H1 (cell line): ENCODE data around the gene NCKAP1. TPM values are rescaled to one million over a fixed set of nuclear protein-coding genes. Genes with fewer than 3 reads are reported as not detected.

Experiments
- CTCF ChIA-PET: fragments of 300-600 bp; sonication (Branson Sonifier 250); formaldehyde crosslinking; loops from one replicate; lab custom pipeline; 2021; ENCODE audit not compliant: partially characterized antibody; lab: Charles Lee
- POLR2A ChIA-PET: fragments of 300-600 bp; sonication (Branson Sonifier 250); formaldehyde crosslinking; loops from one replicate; lab custom pipeline; 2021; ENCODE audit warnings: inconsistent platforms; ENCODE audit not compliant: partially characterized antibody; lab: Charles Lee
- DNase-seq, 2 experiments: peaks; one replicate each; pipeline versions ENCODE4 v3.0.0 to v3.0.0-alpha.2; 2010 to 2022; ENCODE audit warnings: low spot score in 2 of 2, low read depth in 1 of 2, mixed read lengths in 1 of 2
- FAIRE-seq: peaks from 2 replicates; lab custom pipeline; 2011; peaks lifted over from hg19 to GRCh38; lab: Jason Lieb, UNC
- H2AFZ ChIP-seq: 2 replicates; pipeline ENCODE4 v1.8.1; 2012; ENCODE audit warnings: low read length, inconsistent platforms
- H2AK5ac ChIP-seq: 2 replicates; pipeline ENCODE4 v1.6.1; 2013; ENCODE audit warnings: low read depth, low read length
- H2BK120ac ChIP-seq: replicated peaks from 2 replicates; pipeline ENCODE3; 2013; ENCODE audit warnings: low read depth, low read length, inconsistent platforms
- H2BK12ac ChIP-seq: 2 replicates; pipeline ENCODE4 v1.6.1; 2013; ENCODE audit warnings: low read depth, low read length
- H2BK15ac ChIP-seq: 2 replicates; pipeline ENCODE4 v1.6.1; 2013; ENCODE audit warnings: low read length
- H2BK20ac ChIP-seq: 2 replicates; pipeline ENCODE4 v1.6.1; 2013; ENCODE audit warnings: low read length
- H2BK5ac ChIP-seq: 2 replicates; pipeline ENCODE4 v1.6.1; 2013; ENCODE audit warnings: low read depth, low read length
- H3K14ac ChIP-seq: 2 replicates; pipeline ENCODE4 v1.6.1; 2013; ENCODE audit warnings: inconsistent platforms; ENCODE audit not compliant: insufficient read length
- H3K18ac ChIP-seq: 2 replicates; pipeline ENCODE4 v1.6.1; 2013; ENCODE audit warnings: low read length; ENCODE audit errors: extremely low read depth
- H3K23ac ChIP-seq: 2 replicates; pipeline ENCODE4 v1.6.1; 2013; ENCODE audit warnings: inconsistent platforms; ENCODE audit not compliant: insufficient read length
- H3K23me2 ChIP-seq: 2 replicates; pipeline ENCODE4 v1.6.1; 2013; ENCODE audit warnings: low read depth, low read length
- H3K27ac ChIP-seq: 2 replicates; pipeline ENCODE4 v1.6.1; 2011; ENCODE audit warnings: low read depth, low read length, inconsistent platforms
- H3K27me3 ChIP-seq, 4 experiments: replicated peaks in 1 of 4; 1 replicate in 1 of 4; 2 replicates in 3 of 4; pipeline versions ENCODE4 v1.6.1 to v1.8.1; 2011 to 2013; ENCODE audit warnings: low read length in 3 of 4, mild to moderate bottlenecking in 3 of 4, inconsistent platforms in 2 of 4, mixed read lengths in 2 of 4, moderate library complexity in 1 of 4; ENCODE audit not compliant: control insufficient read depth in 3 of 4, insufficient read depth in 3 of 4; ENCODE audit errors: extremely low read depth in 1 of 4
- H3K36me3 ChIP-seq, 4 experiments: 2 replicates each; pipeline versions ENCODE4 v1.6.1 to v1.8.1; 2011 to 2013; ENCODE audit warnings: mild to moderate bottlenecking in 4 of 4, low read length in 3 of 4, moderate library complexity in 2 of 4, control low read depth in 1 of 4, inconsistent platforms in 1 of 4; ENCODE audit not compliant: insufficient read depth in 4 of 4, control insufficient read depth in 2 of 4
- H3K4ac ChIP-seq: replicated peaks from 2 replicates; pipeline ENCODE3; 2013; ENCODE audit warnings: low read length, low read depth, mixed read lengths, inconsistent platforms; ENCODE audit not compliant: insufficient read length
- H3K4me1 ChIP-seq, 4 experiments: replicated peaks in 1 of 4; 1 replicate in 1 of 4; 2 replicates in 3 of 4; pipeline versions ENCODE4 v1.6.1 to v1.8.1; 2011 to 2013; ENCODE audit warnings: low read length in 3 of 4, inconsistent platforms in 2 of 4, mixed read lengths in 1 of 4; ENCODE audit not compliant: insufficient read depth in 4 of 4, control insufficient read depth in 3 of 4
- H3K4me2 ChIP-seq, 2 experiments: 2 replicates each; pipeline versions ENCODE4 v1.6.1 to v1.8.1; 2011 to 2013; ENCODE audit warnings: low read depth in 2 of 2, low read length in 2 of 2, control low read depth in 1 of 2, inconsistent platforms in 1 of 2, mild to moderate bottlenecking in 1 of 2; ENCODE audit not compliant: insufficient read depth in 1 of 2
- H3K4me3 ChIP-seq, 4 experiments: fragments of 200-600, 300-600 bp in 1 of 4; sonication (generic), shearing (Covaris generic), sonication (Bioruptor Twin) in 1 of 4; 2 replicates each; pipeline versions ENCODE4 v1.5.1 to v1.8.1; 2011 to 2016; ENCODE audit warnings: low read length in 4 of 4, low read depth in 3 of 4, control low read depth in 2 of 4, inconsistent platforms in 2 of 4, mild to moderate bottlenecking in 2 of 4, mixed read lengths in 1 of 4, moderate library complexity in 1 of 4; ENCODE audit not compliant: insufficient read depth in 2 of 4; ENCODE audit errors: extremely low read depth in 1 of 4
- H3K56ac ChIP-seq: replicated peaks from 2 replicates; pipeline ENCODE3; 2013; ENCODE audit warnings: low read depth, mild to moderate bottlenecking, mixed read lengths, low read length, inconsistent platforms; ENCODE audit not compliant: insufficient read length
- H3K79me1 ChIP-seq: 2 replicates; pipeline ENCODE4 v1.6.1; 2013; ENCODE audit warnings: low read depth, low read length, control low read depth
- H3K79me2 ChIP-seq, 2 experiments: 2 replicates each; pipeline versions ENCODE4 v1.6.1 to v1.8.1; 2012 to 2013; ENCODE audit warnings: low read length in 2 of 2, mild to moderate bottlenecking in 2 of 2, inconsistent platforms in 1 of 2; ENCODE audit not compliant: insufficient read depth in 2 of 2, control insufficient read depth in 1 of 2
- H3K9ac ChIP-seq, 4 experiments: replicated peaks in 1 of 4; 1 replicate in 1 of 4; 2 replicates in 3 of 4; pipeline versions ENCODE4 v1.6.1 to v1.8.1; 2011 to 2013; ENCODE audit warnings: low read depth in 3 of 4, low read length in 3 of 4, control low read depth in 2 of 4, mild to moderate bottlenecking in 2 of 4, moderate library complexity in 2 of 4, inconsistent platforms in 1 of 4; ENCODE audit errors: extremely low read depth in 1 of 4
- H3K9me3 ChIP-seq, 2 experiments: 2 replicates each; pipeline versions ENCODE4 v1.6.1 to v1.8.1; 2012 to 2013; ENCODE audit warnings: mild to moderate bottlenecking in 2 of 2, moderate library complexity in 2 of 2, control low read depth in 1 of 2, inconsistent platforms in 1 of 2, low read depth in 1 of 2, low read length in 1 of 2, mixed read lengths in 1 of 2; ENCODE audit not compliant: insufficient read depth in 2 of 2
- H4K20me1 ChIP-seq, 2 experiments: replicated peaks in 1 of 2; 2 replicates each; pipeline versions ENCODE3 to v1.8.1; 2011 to 2013; ENCODE audit warnings: inconsistent platforms in 2 of 2, low read length in 2 of 2, mild to moderate bottlenecking in 1 of 2; ENCODE audit not compliant: insufficient read depth in 2 of 2, control insufficient read depth in 1 of 2
- H4K5ac ChIP-seq: 2 replicates; pipeline ENCODE4 v1.6.1; 2013; ENCODE audit warnings: low read length, low read depth, mixed read lengths, inconsistent platforms; ENCODE audit not compliant: insufficient read length
- H4K8ac ChIP-seq: 2 replicates; pipeline ENCODE4 v1.8.0; 2013; ENCODE audit warnings: mild to moderate bottlenecking, moderate library complexity, low read length, inconsistent platforms; ENCODE audit not compliant: insufficient read depth; ENCODE audit errors: extremely low read depth
- H4K91ac ChIP-seq: replicated peaks from 2 replicates; pipeline ENCODE3; 2013; ENCODE audit warnings: low read length, mixed read lengths, inconsistent platforms; ENCODE audit not compliant: insufficient read length
- KDM4A ChIP-seq: IDR thresholded peaks from one replicate; pipeline ENCODE4 v1.7.1; 2012; ENCODE audit warnings: low read depth, mild to moderate bottlenecking, moderate library complexity, low read length, inconsistent platforms; ENCODE audit not compliant: severe bottlenecking
- SIX5 ChIP-seq: IDR thresholded peaks from 2 replicates; pipeline ENCODE4 v1.6.1; 2011; ENCODE audit warnings: mild to moderate bottlenecking, low read depth, low read length
- SP4 ChIP-seq: IDR thresholded peaks from 2 replicates; pipeline ENCODE4 v1.6.1; 2012; ENCODE audit warnings: low read length, inconsistent platforms
- TBP ChIP-seq: IDR thresholded peaks from 2 replicates; pipeline ENCODE4 v1.6.1; 2011; ENCODE audit warnings: low read depth, low read length, improper control_type of control experiment
- WGBS, 2 experiments: shearing (Covaris generic) in 1 of 2; methylation state at CpG; one replicate each; pipeline versions ENCODE4 v1.1.6 to v1.1.7; 2013 to 2015; ENCODE audit warnings: low lambda C conversion rate in 2 of 2, mixed read lengths in 2 of 2, inconsistent platforms in 1 of 2, low coverage in 1 of 2, missing lambda C conversion rate in 1 of 2; ENCODE audit not compliant: insufficient replicate concordance in 2 of 2, insufficient coverage in 1 of 2, insufficient read length in 1 of 2; ENCODE audit errors: extremely low coverage in 1 of 2, missing lambda C conversion rate in 1 of 2; 5-methylcytosine and 5-hydroxymethylcytosine counted together
- polyA plus RNA-seq, 7 experiments: library from polyadenylated mRNA; depleted of rRNA in 3 of 7; stranded (reverse) in 5 of 7; unstranded in 2 of 7; fragments of >200 nt in 5 of 7; fragments of 200-250 nt in 2 of 7; gene quantifications; 1 replicate in 5 of 7; 2 replicates in 1 of 7; 4 replicates in 1 of 7; pipeline versions ENCODE4 v1.2.1 to v1.2.3, GENCODE V29; 2011 to 2013; ENCODE audit warnings: missing spikeins in 2 of 7, mixed read lengths in 2 of 7
- total RNA-seq: library from RNA; stranded (reverse); fragmentation: NEBNext Ultra II Directional; extraction: Animal tissue kit (Norgen Biotek cat#: 25700); gene quantifications from 2 replicates; pipeline ENCODE4 v1.2.1, GENCODE V29; 2021

The NCKAP1 gene
- total and polyA plus RNA-seq, 2 of the 8 experiments (the other 6 are each of a cell fraction or from before 2014, with no cell fraction given) = 90.8 to 173 TPM

- CTCF ChIA-PET = interaction anchor here (0.7 kb wide), 1 partner anchor 1845 kb away, joined by 7 read pairs; no protein-coding TSS in a partner anchor
Measured at GRCh38 chr2:182942756-182943155, 95.5 kb downstream of the NCKAP1 start.

More at GRCh38 chr2:182942756-182943155, 95.5 kb downstream of the NCKAP1 start:
- Histone ChIP-seq H3K23me2 (no peaks in the 10 kb centered on the region), H3K4me3 (no peak overlapping the region), H2BK5ac (no peak overlapping the region), H3K9ac (no peak overlapping the region), H3K4me2 (no peak overlapping the region), H3K14ac (no peak overlapping the region), H4K20me1 (no peaks in the 10 kb centered on the region), H4K8ac (no peak overlapping the region), H4K91ac (no peak overlapping the region), H3K27me3 (no peaks in the 10 kb centered on the region), H2BK12ac (no peak overlapping the region), H2BK15ac (no peak overlapping the region), H3K4me1 (no peaks in the 10 kb centered on the region), H2BK20ac (no peak overlapping the region), H3K79me1 (0 out of 2 replicates have a peak, but pooled peaks cover 2% of the 10 kb centered on the region), H3K79me2 (no peaks in the 10 kb centered on the region), H3K4ac (no peak overlapping the region), H3K23ac (no peak overlapping the region), H3K9me3 (no peaks in the 10 kb centered on the region), H3K18ac (no peak overlapping the region), H2BK120ac (no peak overlapping the region), H2AFZ (no peak overlapping the region), H3K36me3 (peaks cover 3 to 57% (median 6%) of the 10 kb centered on the region in 4 experiments; a peak in 5 of 8 replicates), H3K27ac (no peak overlapping the region), H4K5ac (no peak overlapping the region), H3K56ac (no peak overlapping the region), H2AK5ac (no peak overlapping the region)
- DNase-seq = no peak
- no peak for FAIRE-seq
- TF ChIP-seq SIX5 (no peak), KDM4A (no peak), TBP (no peak), SP4 (no peak)
- 86% methylated on average over 2 of the region's 2 CpGs; no CpG with 5 or more reads in 1 of the 2 experiments for WGBS, 2 experiments
- POLR2A ChIA-PET = no interaction called here
